ENCODE results near the gene MEF2B.

MEF2B gene

GRCh38 chr19:19205416-19206410 lies 35.6 kb upstream of the MEF2B start:
- Histone ChIP-seq H4K20me1 (ENCODE audit: insufficient read depth, low read length) (no peaks in the 10 kb centered on the region), H3K79me2 (ENCODE audit: low read length) (peaks cover 20% of the 10 kb centered on the region), H3K36me3 (replicated peaks; ENCODE audit: insufficient read depth, low read length) (no peaks in the 10 kb centered on the region), H3K4me1 (ENCODE audit: low read length) (0 out of 2 replicates have a peak, but pooled peaks cover 4% of the 10 kb centered on the region), H3F3A (ENCODE audit: insufficient read depth, low read length) (no peaks in the 10 kb centered on the region), H3K27me3 (replicated peaks; ENCODE audit: insufficient read depth, low read length) (peaks cover 36% of the 10 kb centered on the region), H3K9me2 (replicated peaks; ENCODE audit: insufficient read depth, low read length) (no peaks in the 10 kb centered on the region), H3K9me3 (replicated peaks; ENCODE audit: insufficient read depth, low read length) (no peaks in the 10 kb centered on the region), H3K4me2 (ENCODE audit: low read depth, low read length) (no peak overlapping the region), H2AFZ (ENCODE audit: low read length) (no peak overlapping the region), H3K27ac (ENCODE audit: low read length) (no peak overlapping the region), H3K9ac (ENCODE audit: low read length) (no peak overlapping the region), H3K4me3 (ENCODE audit: low read length) (no peak overlapping the region)
- TF ChIP-seq EZH2phosphoT487 (IDR thresholded peaks at IDR 0.05; ENCODE audit: low read length): no peak
- TF ChIP-seq EZH2 (optimal IDR thresholded peaks at IDR 0.05; ENCODE audit: low read depth, low read length): no peak
- TF ChIP-seq, protein P1, sequence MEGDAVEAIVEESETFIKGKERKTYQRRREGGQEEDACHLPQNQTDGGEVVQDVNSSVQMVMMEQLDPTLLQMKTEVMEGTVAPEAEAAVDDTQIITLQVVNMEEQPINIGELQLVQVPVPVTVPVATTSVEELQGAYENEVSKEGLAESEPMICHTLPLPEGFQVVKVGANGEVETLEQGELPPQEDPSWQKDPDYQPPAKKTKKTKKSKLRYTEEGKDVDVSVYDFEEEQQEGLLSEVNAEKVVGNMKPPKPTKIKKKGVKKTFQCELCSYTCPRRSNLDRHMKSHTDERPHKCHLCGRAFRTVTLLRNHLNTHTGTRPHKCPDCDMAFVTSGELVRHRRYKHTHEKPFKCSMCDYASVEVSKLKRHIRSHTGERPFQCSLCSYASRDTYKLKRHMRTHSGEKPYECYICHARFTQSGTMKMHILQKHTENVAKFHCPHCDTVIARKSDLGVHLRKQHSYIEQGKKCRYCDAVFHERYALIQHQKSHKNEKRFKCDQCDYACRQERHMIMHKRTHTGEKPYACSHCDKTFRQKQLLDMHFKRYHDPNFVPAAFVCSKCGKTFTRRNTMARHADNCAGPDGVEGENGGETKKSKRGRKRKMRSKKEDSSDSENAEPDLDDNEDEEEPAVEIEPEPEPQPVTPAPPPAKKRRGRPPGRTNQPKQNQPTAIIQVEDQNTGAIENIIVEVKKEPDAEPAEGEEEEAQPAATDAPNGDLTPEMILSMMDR (IDR thresholded peaks at IDR 0.05; ENCODE audit: low read length): no peak
- DNase-seq: no peak

- H3K4me2 ChIP-seq (ENCODE audit: low read depth, low read length): no peak overlapping the region
- no peaks in the 10 kb centered on the region for H3K36me3 ChIP-seq (replicated peaks; ENCODE audit: insufficient read depth, low read length)
- H3K27me3 ChIP-seq (replicated peaks; ENCODE audit: insufficient read depth, low read length): peaks cover 24% of the 10 kb centered on the region
- no peaks in the 10 kb centered on the region for H4K20me1 ChIP-seq (ENCODE audit: insufficient read depth, low read length)
- peaks cover 20% of the 10 kb centered on the region for H3K79me2 ChIP-seq (ENCODE audit: low read length)
- DNase-seq: no peak
- H3K27ac ChIP-seq (ENCODE audit: low read length): no peak overlapping the region
- H2AFZ ChIP-seq (ENCODE audit: low read length): no peak overlapping the region
- H3K9me2 ChIP-seq (replicated peaks; ENCODE audit: insufficient read depth, low read length): no peaks in the 10 kb centered on the region
- H3K9ac ChIP-seq (ENCODE audit: low read length): no peak overlapping the region
- TF ChIP-seq, protein P1 (IDR thresholded peaks at IDR 0.05; ENCODE audit: low read length): no peak
- TF ChIP-seq EZH2 (optimal IDR thresholded peaks at IDR 0.05; ENCODE audit: low read depth, low read length): no peak
- H3K9me3 ChIP-seq (replicated peaks; ENCODE audit: insufficient read depth, low read length): no peaks in the 10 kb centered on the region
- H3K4me3 ChIP-seq (ENCODE audit: low read length): no peak overlapping the region
- H3F3A ChIP-seq (ENCODE audit: insufficient read depth, low read length): no peaks in the 10 kb centered on the region
- H3K4me1 ChIP-seq (ENCODE audit: low read length): 0 out of 2 replicates have a peak, but pooled peaks cover 4% of the 10 kb centered on the region
These were observed 34.1 kb upstream of the MEF2B start for GRCh38 chr19:19204181-19204580.

DNA sequence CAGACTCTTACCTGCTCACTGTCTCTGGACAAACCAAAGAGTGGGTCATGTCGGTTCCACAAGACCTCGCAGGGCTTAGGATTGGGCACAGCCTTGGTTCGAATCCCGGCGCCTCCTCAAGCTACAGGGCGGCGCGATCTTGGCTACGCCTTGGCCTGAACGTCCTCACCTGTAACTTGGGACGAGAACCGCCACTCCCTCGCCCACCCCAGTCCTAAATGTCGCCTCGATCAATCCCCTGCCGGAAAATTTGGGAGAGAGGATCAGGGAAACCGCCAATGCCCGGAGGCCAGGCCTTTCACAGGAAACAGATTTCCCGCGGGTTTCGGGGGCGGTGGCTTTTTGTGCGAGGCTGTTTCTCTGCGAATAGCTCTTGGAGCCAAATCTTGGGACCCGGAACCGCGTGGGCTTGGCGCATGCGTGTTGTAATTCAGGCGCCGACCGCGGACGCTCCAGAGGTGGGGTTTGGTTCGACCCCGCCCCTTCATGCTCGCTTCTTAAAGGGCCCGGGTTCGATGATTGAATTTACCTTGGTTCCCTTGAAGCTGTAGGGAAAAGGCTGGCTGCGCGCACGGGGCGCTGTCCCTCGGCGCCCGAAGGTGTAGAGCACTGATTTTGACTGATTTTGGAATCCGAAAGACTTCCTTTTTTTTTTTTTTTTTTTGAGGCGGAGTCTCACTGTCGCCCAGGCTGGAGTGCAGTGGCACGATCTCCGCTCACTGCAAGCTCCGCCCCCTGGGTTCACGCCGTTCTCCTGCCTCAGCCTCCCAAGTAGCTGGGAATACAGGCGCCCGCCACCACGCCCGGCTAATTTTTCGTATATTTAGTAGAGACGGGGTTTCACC lies 33.2 kb upstream of the MEF2B start, which contains the start of gene NR2C2AP:
Gene NR2C2AP (minus strand): TSS at position 403 of the 845 bp plus-strand sequence. CDS start 354 bp downstream, at position 49.
- H2AFZ ChIP-seq (ENCODE audit: low read length): peak within 1 kb of the TSS; percentile 64
- H3K79me2 ChIP-seq (ENCODE audit: low read length): peaks cover 20% of the 10 kb centered on the region
- no peaks in the 10 kb centered on the region for H4K20me1 ChIP-seq (ENCODE audit: insufficient read depth, low read length)
- H3K27ac ChIP-seq (ENCODE audit: low read length): peak within 1 kb of the TSS; percentile 50; the same call in 1 of the 2 replicates
- no peaks in the 10 kb centered on the region for H3K9me2 ChIP-seq (replicated peaks; ENCODE audit: insufficient read depth, low read length)
- peak within 1 kb of the TSS; percentile 90 for H3K9ac ChIP-seq (ENCODE audit: low read length)
- H3K36me3 ChIP-seq (replicated peaks; ENCODE audit: insufficient read depth, low read length): no peaks in the 10 kb centered on the region
- H3F3A ChIP-seq (ENCODE audit: insufficient read depth, low read length): no peaks in the 10 kb centered on the region
- 0 out of 2 replicates have a peak, but pooled peaks cover 4% of the 10 kb centered on the region for H3K4me1 ChIP-seq (ENCODE audit: low read length)
- peak within 1 kb of the TSS; percentile 91 for H3K4me2 ChIP-seq (ENCODE audit: low read depth, low read length)
- H3K4me3 ChIP-seq (ENCODE audit: low read length): peak within 1 kb of the TSS; percentile 85
- DNase-seq: peak; percentile 94
- TF ChIP-seq EZH2phosphoT487 (IDR thresholded peaks at IDR 0.05; ENCODE audit: low read length): no peak
- no peak for TF ChIP-seq EZH2 (optimal IDR thresholded peaks at IDR 0.05; ENCODE audit: low read depth, low read length)
- TF ChIP-seq, protein P1 (IDR thresholded peaks at IDR 0.05; ENCODE audit: low read length): no peak
- H3K9me3 ChIP-seq (replicated peaks; ENCODE audit: insufficient read depth, low read length): no peaks in the 10 kb centered on the region
- H3K27me3 ChIP-seq (replicated peaks; ENCODE audit: insufficient read depth, low read length): peaks cover 21% of the 10 kb centered on the region

All from MM.1S (cell line).